ENCODE measurements around the gene FCER1G. TPM values are rescaled to one million over a fixed set of nuclear protein-coding genes. Genes with fewer than 3 reads are reported as not detected.

FCER1G gene
- 10 to 100 TPM; 10.0 to 14.0 TPM for polyA plus RNA-seq

- WGBS, 2 donors, result 76 to 78% methylated on average over 10 of the region's 10 CpGs
These were observed at the start of gene FCER1G for GRCh38 chr1:161215076-161215475. TSS of gene FCER1G (plus strand) at chr1:161215295. CDS start at chr1:161215322, 27 bp downstream.

GRCh38 chr1:161165742-161166668 lies 49.1 kb upstream of the FCER1G start, which contains the start of gene PPOX:
TSS of gene PPOX (plus strand) at chr1:161166426. CDS start at chr1:161166848, 422 bp downstream.
- H3K9me3 ChIP-seq (ENCODE audit: control insufficient read depth in 2 of 2, insufficient read depth in 1 of 2, low read depth in 1 of 2, low read length in 1 of 2), result no peaks in the 10 kb centered on the region
- WGBS, 2 donors, result 0% methylated on average over 54 of the region's 54 CpGs
- peak within 1 kb of the TSS; percentile 63 to 67 for H3K4me3 ChIP-seq (ENCODE audit: low read depth in 1 of 2, low read length in 2 of 2)
- H3K36me3 ChIP-seq (ENCODE audit: control insufficient read depth in 2 of 2, insufficient read depth in 2 of 2, low read length in 1 of 2), result peaks cover 2 to 20% of the 10 kb centered on the region in 2 donors
- H3K4me1 ChIP-seq (ENCODE audit: control insufficient read depth in 2 of 2, insufficient read depth in 2 of 2, low read length in 1 of 2), result peaks cover under 1 to 15% of the 10 kb centered on the region in 2 donors
- peak within 1 kb of the TSS; percentile 92 to 97 for H3K27ac ChIP-seq (ENCODE audit: low read depth in 2 of 2, low read length in 1 of 2)
- H3K27me3 ChIP-seq (ENCODE audit: control insufficient read depth in 1 of 2, insufficient read depth in 2 of 2, low read length in 2 of 2), result no peaks in the 10 kb centered on the region

More at GRCh38 chr1:161215076-161215475, at the start of gene FCER1G:
- Histone ChIP-seq H3K27me3 (ENCODE audit: control insufficient read depth in 1 of 2, insufficient read depth in 2 of 2, low read length in 2 of 2) (no peaks in the 10 kb centered on the region), H3K4me1 (ENCODE audit: control insufficient read depth in 2 of 2, insufficient read depth in 2 of 2, low read length in 1 of 2) (no peaks in the 10 kb centered on the region), H3K9me3 (ENCODE audit: control insufficient read depth in 2 of 2, insufficient read depth in 1 of 2, low read depth in 1 of 2, low read length in 1 of 2) (no peaks in the 10 kb centered on the region), H3K4me3 (ENCODE audit: low read depth in 1 of 2, low read length in 2 of 2) (no peak within 1 kb of the TSS), H3K36me3 (ENCODE audit: control insufficient read depth in 2 of 2, insufficient read depth in 2 of 2, low read length in 1 of 2) (peaks cover 8 to 32% of the 10 kb centered on the region in 2 donors), H3K27ac (ENCODE audit: low read depth in 2 of 2, low read length in 1 of 2) (no peak within 1 kb of the TSS)

- H3K36me3 ChIP-seq (ENCODE audit: control insufficient read depth in 2 of 2, insufficient read depth in 2 of 2, low read length in 1 of 2), result peaks cover 10 to 22% of the 10 kb centered on the region in 2 donors
These were observed 48.2 kb upstream of the FCER1G start for GRCh38 chr1:161166669-161167548.

GRCh38 chr1:161168906-161169305 lies 46.2 kb upstream of the FCER1G start:
- Histone ChIP-seq H3K27ac (ENCODE audit: low read depth in 2 of 2, low read length in 1 of 2) (no peak overlapping the region), H3K36me3 (ENCODE audit: control insufficient read depth in 2 of 2, insufficient read depth in 2 of 2, low read length in 1 of 2) (peaks cover 15 to 28% of the 10 kb centered on the region in 2 donors), H3K27me3 (ENCODE audit: control insufficient read depth in 1 of 2, insufficient read depth in 2 of 2, low read length in 2 of 2) (no peaks in the 10 kb centered on the region), H3K4me1 (ENCODE audit: control insufficient read depth in 2 of 2, insufficient read depth in 2 of 2, low read length in 1 of 2) (peaks cover 4 to 16% of the 10 kb centered on the region in 2 donors), H3K9me3 (ENCODE audit: control insufficient read depth in 2 of 2, insufficient read depth in 1 of 2, low read depth in 1 of 2, low read length in 1 of 2) (no peaks in the 10 kb centered on the region), H3K4me3 (ENCODE audit: low read depth in 1 of 2, low read length in 2 of 2) (no peak overlapping the region)
- 92 to 93% methylated on average over 9 of the region's 9 CpGs for WGBS, 2 donors

More at GRCh38 chr1:161166669-161167548, 48.2 kb upstream of the FCER1G start:
- Histone ChIP-seq H3K27ac (ENCODE audit: low read depth in 2 of 2, low read length in 1 of 2) (peak overlapping the region; percentile 92 to 97), H3K4me3 (ENCODE audit: low read depth in 1 of 2, low read length in 2 of 2) (peak overlapping the region; percentile 63 to 67), H3K4me1 (ENCODE audit: control insufficient read depth in 2 of 2, insufficient read depth in 2 of 2, low read length in 1 of 2) (peaks cover 0 to 13% of the 10 kb centered on the region in 2 donors), H3K27me3 (ENCODE audit: control insufficient read depth in 1 of 2, insufficient read depth in 2 of 2, low read length in 2 of 2) (no peaks in the 10 kb centered on the region), H3K9me3 (ENCODE audit: control insufficient read depth in 2 of 2, insufficient read depth in 1 of 2, low read depth in 1 of 2, low read length in 1 of 2) (no peaks in the 10 kb centered on the region)
- 6% methylated on average over 33 of the region's 33 CpGs for WGBS, 2 donors

DNA sequence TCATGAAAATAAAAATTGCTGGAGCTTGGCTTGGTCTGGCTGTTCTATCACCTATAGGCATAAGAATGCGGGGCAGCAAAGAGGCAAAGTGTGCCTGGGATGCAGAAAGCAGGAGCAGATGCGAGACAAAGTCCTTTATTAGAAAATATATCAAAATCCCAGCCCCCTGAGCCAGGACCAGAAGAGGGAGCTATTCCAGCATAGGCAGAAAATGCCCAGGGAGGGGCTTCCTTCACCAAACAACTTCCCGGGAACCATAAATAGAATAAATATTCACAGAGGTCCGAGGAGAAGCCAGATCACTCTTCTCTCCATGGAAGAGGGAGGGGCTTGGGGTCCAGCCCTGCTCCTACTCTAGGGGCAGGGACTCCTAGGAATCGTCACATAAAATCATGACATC lies 43.9 kb upstream of the FCER1G start:
- no peaks in the 10 kb centered on the region for H3K27me3 ChIP-seq (ENCODE audit: control insufficient read depth in 1 of 2, insufficient read depth in 2 of 2, low read length in 2 of 2)
- 63 to 67% methylated on average over 5 of the region's 5 CpGs for WGBS, 2 donors
- no peaks in the 10 kb centered on the region for H3K9me3 ChIP-seq (ENCODE audit: control insufficient read depth in 2 of 2, insufficient read depth in 1 of 2, low read depth in 1 of 2, low read length in 1 of 2)
- H3K27ac ChIP-seq (ENCODE audit: low read depth in 2 of 2, low read length in 1 of 2), result no peak overlapping the region
- peaks cover 20 to 33% of the 10 kb centered on the region in 2 donors for H3K36me3 ChIP-seq (ENCODE audit: control insufficient read depth in 2 of 2, insufficient read depth in 2 of 2, low read length in 1 of 2)
- no peak overlapping the region for H3K4me3 ChIP-seq (ENCODE audit: low read depth in 1 of 2, low read length in 2 of 2)
- H3K4me1 ChIP-seq (ENCODE audit: control insufficient read depth in 2 of 2, insufficient read depth in 2 of 2, low read length in 1 of 2), result peaks cover 6 to 12% of the 10 kb centered on the region in 2 donors

- peaks cover 8 to 15% of the 10 kb centered on the region in 2 donors for H3K4me1 ChIP-seq (ENCODE audit: control insufficient read depth in 2 of 2, insufficient read depth in 2 of 2, low read length in 1 of 2)
- H3K27ac ChIP-seq (ENCODE audit: low read depth in 2 of 2, low read length in 1 of 2), result no peak overlapping the region
- peaks cover 20 to 33% of the 10 kb centered on the region in 2 donors for H3K36me3 ChIP-seq (ENCODE audit: control insufficient read depth in 2 of 2, insufficient read depth in 2 of 2, low read length in 1 of 2)
- no peak overlapping the region for H3K4me3 ChIP-seq (ENCODE audit: low read depth in 1 of 2, low read length in 2 of 2)
- WGBS, 2 donors, result 82% methylated on average over 12 of the region's 12 CpGs
- no peaks in the 10 kb centered on the region for H3K9me3 ChIP-seq (ENCODE audit: control insufficient read depth in 2 of 2, insufficient read depth in 1 of 2, low read depth in 1 of 2, low read length in 1 of 2)
- no peaks in the 10 kb centered on the region for H3K27me3 ChIP-seq (ENCODE audit: control insufficient read depth in 1 of 2, insufficient read depth in 2 of 2, low read length in 2 of 2)
These were observed 43.4 kb upstream of the FCER1G start for GRCh38 chr1:161171696-161172095.

DNA sequence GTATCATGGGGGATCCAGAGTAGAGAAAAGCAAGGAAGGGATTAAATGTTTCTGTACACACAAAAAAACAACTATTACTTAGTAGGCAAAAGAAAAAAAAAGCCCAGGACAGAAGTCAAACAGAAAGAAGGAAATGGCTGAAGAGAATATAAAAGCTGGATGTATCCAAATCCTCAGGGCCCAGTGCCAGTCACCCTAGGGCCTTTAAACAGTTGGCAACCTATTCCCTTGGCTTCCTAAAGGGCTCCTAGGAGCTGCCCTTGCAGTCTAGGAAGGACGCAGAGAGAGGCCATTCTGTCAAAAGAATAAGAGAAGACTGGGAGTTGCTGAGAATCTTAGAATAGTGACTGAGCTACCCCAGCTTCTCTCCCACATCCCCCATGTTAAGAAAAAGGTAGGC lies 42.7 kb upstream of the FCER1G start:
- peaks cover 20 to 33% of the 10 kb centered on the region in 2 donors for H3K36me3 ChIP-seq (ENCODE audit: control insufficient read depth in 2 of 2, insufficient read depth in 2 of 2, low read length in 1 of 2)
- no peak overlapping the region for H3K4me3 ChIP-seq (ENCODE audit: low read depth in 1 of 2, low read length in 2 of 2)
- no peaks in the 10 kb centered on the region for H3K27me3 ChIP-seq (ENCODE audit: control insufficient read depth in 1 of 2, insufficient read depth in 2 of 2, low read length in 2 of 2)
- H3K4me1 ChIP-seq (ENCODE audit: control insufficient read depth in 2 of 2, insufficient read depth in 2 of 2, low read length in 1 of 2), result peaks cover 9 to 10% of the 10 kb centered on the region in 2 donors
- H3K9me3 ChIP-seq (ENCODE audit: control insufficient read depth in 2 of 2, insufficient read depth in 1 of 2, low read depth in 1 of 2, low read length in 1 of 2), result no peaks in the 10 kb centered on the region
- H3K27ac ChIP-seq (ENCODE audit: low read depth in 2 of 2, low read length in 1 of 2), result peak overlapping the region in 1 of 2 donors; percentile 34
- 51 to 57% methylated on average over 1 of the region's 1 CpG for WGBS, 2 donors

GRCh38 chr1:161172776-161173376 lies 42.2 kb upstream of the FCER1G start:
- Histone ChIP-seq H3K36me3 (ENCODE audit: control insufficient read depth in 2 of 2, insufficient read depth in 2 of 2, low read length in 1 of 2) (peaks cover 20 to 33% of the 10 kb centered on the region in 2 donors), H3K4me1 (ENCODE audit: control insufficient read depth in 2 of 2, insufficient read depth in 2 of 2, low read length in 1 of 2) (peaks cover 9 to 10% of the 10 kb centered on the region in 2 donors), H3K9me3 (ENCODE audit: control insufficient read depth in 2 of 2, insufficient read depth in 1 of 2, low read depth in 1 of 2, low read length in 1 of 2) (no peaks in the 10 kb centered on the region), H3K27me3 (ENCODE audit: control insufficient read depth in 1 of 2, insufficient read depth in 2 of 2, low read length in 2 of 2) (no peaks in the 10 kb centered on the region), H3K4me3 (ENCODE audit: low read depth in 1 of 2, low read length in 2 of 2) (no peak overlapping the region), H3K27ac (ENCODE audit: low read depth in 2 of 2, low read length in 1 of 2) (peak overlapping the region in 1 of 2 donors; percentile 34)
- 35 to 47% methylated on average over 4 of the region's 4 CpGs for WGBS, 2 donors

DNA sequence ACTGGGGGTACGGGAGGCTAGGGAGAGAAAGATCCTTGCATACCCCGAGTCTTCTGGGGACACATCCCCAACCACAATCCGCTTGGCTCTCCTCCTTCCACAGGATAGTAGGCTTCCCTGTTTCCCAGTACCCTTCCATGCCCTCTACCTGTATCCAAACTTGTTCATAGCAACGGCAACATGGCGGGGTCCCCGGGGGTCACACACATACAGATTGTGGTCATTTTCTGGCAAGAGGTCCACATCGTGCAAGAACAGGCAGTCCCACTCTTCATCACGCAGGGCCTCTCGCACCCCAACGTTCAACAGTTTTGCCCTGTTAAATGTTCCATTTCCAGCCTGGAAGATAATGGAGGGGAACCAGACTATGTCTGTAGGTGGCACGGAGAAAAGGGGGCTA lies 41.4 kb upstream of the FCER1G start:
- Histone ChIP-seq H3K4me3 (ENCODE audit: low read depth in 1 of 2, low read length in 2 of 2) (no peak overlapping the region), H3K36me3 (ENCODE audit: control insufficient read depth in 2 of 2, insufficient read depth in 2 of 2, low read length in 1 of 2) (peaks cover 20 to 33% of the 10 kb centered on the region in 2 donors), H3K9me3 (ENCODE audit: control insufficient read depth in 2 of 2, insufficient read depth in 1 of 2, low read depth in 1 of 2, low read length in 1 of 2) (no peaks in the 10 kb centered on the region), H3K4me1 (ENCODE audit: control insufficient read depth in 2 of 2, insufficient read depth in 2 of 2, low read length in 1 of 2) (peaks cover 9 to 10% of the 10 kb centered on the region in 2 donors), H3K27me3 (ENCODE audit: control insufficient read depth in 1 of 2, insufficient read depth in 2 of 2, low read length in 2 of 2) (no peaks in the 10 kb centered on the region), H3K27ac (ENCODE audit: low read depth in 2 of 2, low read length in 1 of 2) (no peak overlapping the region)
- 94 to 96% methylated on average over 11 of the region's 11 CpGs for WGBS, 2 donors
